Inflammatory macrophage (primary cell): ENCODE measurements around the gene SIAE.

ENCODE experiments used
- DNase-seq, 2 donors: peaks; one replicate each; pipeline ENCODE4 v3.0.0-alpha.2; 2020 to 2022
- total RNA-seq, 18 experiments: gene quantifications; one replicate each; lab custom pipeline; 2026; ENCODE audit warnings: mixed read lengths in 6 of 18, inconsistent platforms in 2 of 18; lab: John Stamatoyannopoulos, UW

Gene SIAE, protein sequence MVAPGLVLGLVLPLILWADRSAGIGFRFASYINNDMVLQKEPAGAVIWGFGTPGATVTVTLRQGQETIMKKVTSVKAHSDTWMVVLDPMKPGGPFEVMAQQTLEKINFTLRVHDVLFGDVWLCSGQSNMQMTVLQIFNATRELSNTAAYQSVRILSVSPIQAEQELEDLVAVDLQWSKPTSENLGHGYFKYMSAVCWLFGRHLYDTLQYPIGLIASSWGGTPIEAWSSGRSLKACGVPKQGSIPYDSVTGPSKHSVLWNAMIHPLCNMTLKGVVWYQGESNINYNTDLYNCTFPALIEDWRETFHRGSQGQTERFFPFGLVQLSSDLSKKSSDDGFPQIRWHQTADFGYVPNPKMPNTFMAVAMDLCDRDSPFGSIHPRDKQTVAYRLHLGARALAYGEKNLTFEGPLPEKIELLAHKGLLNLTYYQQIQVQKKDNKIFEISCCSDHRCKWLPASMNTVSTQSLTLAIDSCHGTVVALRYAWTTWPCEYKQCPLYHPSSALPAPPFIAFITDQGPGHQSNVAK
- total RNA-seq: 11.2 to 27.9 (median 14.7) reads per million in 18 experiments

DNA sequence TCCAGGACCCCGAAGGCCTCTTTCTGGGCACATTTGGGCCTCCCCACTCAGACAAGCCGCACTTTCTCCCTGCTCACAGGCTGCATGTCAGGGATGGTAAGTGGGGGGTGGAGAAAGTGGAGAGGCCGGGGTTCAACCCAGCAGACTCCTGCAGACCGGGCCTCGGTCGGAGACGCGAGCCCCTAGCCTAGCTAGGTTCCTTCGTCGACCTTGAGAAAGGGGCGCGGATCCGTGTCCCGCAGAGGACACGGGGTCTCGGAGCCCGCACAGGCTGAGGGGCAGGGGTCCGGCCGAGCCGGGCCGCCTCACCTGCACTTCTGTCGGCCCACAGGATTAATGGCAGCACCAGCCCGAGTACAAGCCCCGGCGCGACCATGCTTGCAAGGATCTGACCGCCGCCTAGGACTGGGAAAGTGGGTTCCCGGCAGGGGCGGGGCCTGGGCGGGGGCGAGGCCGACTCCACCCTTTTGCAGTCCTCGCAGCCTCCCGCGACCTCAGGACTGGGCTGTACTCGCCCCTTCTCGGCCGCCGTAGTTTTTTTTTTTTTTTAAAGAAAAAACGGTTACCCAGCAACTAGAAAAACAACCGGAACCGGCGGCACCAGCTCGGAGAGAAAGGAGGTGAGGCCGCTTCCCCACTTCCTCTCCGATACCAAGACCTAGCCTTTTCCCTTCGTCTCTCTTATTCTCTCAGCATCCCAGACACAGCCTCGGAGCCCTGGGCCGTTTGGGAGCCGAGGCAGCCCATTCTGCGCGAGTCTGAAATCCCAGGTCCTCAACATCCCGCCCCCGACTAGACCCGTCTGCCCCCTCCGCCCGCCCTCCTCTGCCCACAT is at the start of gene SIAE, which contains the start of gene SPA17:
Gene SIAE (minus strand): TSS at position 407 of the 835 bp plus-strand sequence. CDS start 31 bp downstream, at position 376.
Gene SPA17 (plus strand): TSS at position 572 of the 835 bp plus-strand sequence. CDS start 1,361 bp downstream, outside the sequence.
- DNase-seq: peak; percentile 91 to 93

DNA sequence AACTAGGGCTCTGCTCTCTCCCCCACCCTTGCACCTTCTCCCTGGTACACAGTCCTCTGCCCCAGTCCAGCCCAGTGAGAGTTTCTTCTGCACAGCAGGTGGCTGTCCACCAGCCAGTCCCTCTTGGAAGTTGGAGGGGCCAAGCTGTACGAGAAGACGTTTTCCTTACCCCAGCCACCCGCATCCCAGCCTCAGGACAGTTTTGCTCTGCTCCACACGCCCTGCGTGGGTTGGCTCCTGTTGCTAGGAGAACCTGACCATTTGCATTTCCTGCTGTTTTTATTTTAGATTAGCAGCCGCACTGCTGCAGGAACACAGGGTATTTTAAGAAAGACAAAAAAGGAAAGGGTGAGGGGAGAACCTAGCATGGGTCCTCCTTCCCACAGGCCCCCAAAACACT is 48.6 kb upstream of the SIAE start:
- DNase-seq: no peak

DNA sequence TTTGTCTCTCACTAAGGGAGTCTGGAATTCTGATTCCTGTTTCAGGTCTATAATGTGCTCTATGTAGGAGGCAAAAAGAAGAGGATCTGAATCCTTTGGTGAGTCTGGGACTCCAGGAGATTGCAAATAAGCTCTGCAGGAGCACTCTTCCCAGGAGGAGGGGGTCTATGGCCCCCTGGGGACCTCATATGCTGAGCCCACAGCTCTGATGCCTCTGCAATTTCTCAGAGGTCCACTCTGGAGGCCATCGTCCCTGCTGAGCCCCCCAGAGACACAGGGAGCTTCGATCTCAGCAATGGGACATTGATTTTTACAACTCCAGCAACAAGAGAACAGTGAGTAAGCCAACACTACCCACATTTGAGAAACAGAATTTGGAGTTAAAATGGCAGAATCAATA is 46.0 kb upstream of the SIAE start:
- DNase-seq: no peak

DNA sequence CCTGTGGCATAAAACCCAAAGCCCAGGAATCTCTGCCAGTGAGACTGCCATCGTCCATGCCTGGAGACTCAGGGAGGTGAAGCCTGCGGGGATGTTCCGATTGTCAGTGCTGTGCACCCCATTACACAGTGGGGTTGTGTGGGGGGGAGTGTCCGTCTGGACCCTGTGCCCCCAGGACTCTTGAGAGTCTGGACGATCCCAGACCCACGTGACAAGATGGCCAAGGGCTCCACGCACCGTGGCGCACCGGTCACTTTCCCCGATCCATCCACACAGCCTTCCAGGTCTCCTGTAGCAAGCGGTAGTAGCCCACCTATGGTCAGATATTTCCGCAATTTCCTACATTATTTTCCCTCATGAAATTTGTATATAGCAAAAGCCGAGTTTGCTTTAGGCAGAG is 45.3 kb upstream of the SIAE start:
- no peak for DNase-seq

DNA sequence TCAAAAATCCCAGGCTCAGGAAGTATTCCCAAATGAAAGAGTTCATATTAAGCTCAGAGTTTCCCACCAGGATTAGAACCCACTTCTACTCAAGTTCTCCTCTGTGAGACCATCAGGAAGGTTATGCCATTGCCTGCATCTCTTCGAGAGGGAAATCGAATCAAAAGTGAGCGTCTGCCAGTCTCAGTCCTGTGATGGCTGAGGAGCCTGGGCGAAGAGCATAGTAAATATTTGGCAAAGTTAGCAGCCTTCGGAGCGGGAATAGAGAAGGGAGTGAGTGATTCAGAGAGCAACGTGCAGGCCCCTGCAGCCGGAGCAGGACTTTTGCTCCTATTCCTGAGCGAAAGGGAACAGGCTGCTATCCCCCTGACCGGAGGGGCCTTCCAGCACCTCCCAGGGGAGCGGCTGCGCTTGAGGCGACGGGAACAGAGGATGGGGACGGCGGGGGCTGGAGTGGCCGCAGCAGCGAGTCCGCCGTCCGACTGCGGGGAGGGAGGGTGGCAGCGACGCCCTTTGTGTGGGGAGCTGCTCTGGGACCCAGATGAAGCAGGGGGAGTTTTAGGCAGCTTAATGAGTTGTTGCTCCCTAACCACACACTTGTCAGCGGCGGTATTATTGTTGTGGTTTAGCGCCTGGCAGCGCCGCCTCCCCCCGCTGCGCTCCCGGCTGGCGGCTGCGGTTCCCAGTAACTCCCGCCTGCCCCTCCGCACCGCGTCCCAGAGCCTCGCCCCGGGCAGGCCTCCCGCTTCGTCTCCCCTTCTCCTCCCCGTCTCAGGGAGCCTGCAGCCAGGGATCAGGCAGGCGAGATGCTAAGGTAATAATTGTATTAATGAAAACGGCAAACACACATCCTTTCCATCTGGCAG is 44.5 kb upstream of the SIAE start:
- no peak for DNase-seq

DNA sequence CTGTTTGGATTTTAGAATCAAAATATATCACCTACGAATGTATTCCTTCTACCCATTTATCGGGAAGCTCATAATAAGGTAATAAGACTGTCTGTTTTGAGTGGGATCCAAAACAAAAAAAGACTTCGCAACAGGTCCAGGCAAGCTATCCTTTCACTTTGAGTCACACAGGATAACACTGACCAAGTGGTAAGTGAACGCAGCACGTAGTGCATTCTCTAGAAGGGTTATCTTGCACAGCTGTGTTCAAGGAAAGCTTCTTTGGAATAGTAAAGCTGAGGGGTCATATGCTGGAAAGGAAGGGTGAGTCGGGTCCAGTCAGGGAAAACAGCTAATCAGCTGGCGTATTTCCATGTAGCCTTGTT is 43.9 kb upstream of the SIAE start:
- no peak for DNase-seq

DNA sequence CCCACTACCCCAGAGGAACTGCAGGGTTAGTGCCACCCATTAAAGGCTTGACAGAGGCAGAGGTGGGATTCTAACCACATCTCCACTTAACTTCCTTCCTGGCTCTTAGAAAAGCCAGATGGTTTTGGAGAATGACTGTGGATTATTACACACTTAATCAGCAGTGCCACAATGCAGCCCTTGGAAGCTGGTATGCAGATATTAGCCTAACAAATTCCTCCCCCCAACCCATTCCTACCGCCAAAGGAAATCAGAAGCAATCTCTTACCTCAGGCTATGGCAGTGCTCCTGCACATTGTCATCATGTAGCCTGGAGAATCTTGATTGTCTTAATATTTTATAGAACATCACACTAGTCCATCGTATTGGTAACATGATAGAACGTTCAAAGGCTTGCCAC is 43.1 kb upstream of the SIAE start:
- DNase-seq: no peak

DNA sequence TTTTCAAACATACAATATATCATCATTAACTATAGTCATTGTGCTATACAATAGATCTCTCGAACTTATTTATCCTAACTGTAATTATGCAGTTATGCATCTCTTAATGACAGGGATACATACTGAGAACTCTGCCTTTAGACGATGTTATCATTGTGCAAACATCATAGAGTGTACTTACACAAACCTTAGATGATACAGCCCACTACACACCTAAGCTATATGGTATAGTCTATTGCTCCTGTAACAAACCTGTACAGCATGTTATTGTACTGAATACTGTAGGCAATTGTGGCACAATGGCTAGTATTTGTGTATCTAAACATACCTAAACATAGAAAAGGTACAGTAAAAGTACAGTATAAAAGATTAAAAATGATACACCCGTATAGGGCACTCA is 38.9 kb upstream of the SIAE start:
- no peak for DNase-seq

DNA sequence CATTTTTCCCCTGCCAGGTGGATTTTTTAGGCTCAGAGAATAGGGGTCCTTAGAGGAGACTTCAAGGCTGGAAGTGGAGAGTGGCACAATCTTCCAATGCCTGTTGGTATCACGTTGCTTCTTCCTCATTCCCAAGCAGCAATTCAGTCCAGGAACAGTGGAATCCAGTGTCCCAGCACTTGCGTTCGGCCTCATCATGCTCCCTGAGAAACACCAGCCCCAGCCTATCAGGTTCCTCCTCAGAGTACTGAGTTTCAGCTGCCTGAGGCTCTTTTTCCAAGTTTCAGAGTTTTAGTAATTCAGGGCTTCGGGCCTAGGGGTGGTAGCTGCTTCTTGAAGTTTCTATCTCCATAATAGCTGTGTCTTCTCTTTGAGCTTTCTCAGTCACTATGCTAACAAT is 34.3 kb upstream of the SIAE start:
- no peak for DNase-seq

DNA sequence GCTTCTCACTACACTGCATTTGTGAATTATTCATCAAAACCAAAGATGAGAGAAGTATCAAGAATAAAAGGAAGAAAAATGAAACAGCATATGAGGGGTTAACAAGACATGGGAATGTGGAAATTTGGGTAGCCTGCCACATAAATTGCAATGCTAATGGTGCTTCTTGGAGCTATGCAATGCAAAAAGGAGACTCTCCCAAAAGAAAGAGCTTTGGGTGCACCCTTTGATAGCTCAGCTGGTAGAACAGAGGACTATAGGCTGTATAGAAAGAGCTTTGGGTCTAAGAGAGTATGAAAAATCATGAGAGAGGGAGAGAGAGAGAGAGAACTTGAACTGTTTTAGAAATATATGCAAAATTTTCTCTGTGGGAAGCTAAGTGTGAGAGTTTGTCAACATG is 26.5 kb upstream of the SIAE start:
- DNase-seq: no peak

DNA sequence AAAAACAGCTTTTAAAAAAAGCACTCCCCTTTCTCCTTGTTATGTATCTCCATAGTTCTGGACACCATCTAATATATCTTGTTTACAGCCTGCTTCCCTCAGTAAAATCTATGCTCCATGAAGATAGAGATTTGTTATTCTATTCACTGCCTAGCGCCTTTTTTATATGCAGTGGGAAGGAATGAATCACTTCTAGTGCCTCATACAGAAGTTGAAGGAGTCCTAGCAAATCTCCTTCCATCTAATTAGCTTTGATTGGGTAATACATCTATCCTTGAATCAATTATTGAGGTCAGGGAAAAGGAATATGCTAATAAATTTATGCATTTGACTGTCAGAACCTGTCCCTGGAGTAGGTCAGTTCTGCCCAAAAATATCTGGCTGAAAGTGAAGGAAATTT is 26.0 kb upstream of the SIAE start:
- DNase-seq: no peak

DNA sequence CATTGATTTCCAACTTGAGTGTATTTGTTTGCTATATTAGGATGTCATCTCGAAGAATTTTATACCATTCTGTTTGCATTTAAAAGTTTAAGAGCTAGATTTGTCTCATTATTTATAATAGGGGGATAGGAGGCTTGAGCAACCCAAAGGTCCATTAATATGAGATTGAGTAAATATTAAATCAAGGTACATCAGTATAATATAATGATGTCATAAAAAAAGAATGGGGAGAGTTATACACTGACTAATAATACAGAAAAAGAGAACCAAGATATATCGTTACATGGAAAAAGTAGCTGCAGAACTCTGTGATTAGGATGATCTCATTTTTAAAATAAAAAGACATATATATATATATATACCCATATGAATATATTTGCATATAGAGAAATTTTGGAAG is 19.6 kb upstream of the SIAE start:
- DNase-seq: no peak

DNA sequence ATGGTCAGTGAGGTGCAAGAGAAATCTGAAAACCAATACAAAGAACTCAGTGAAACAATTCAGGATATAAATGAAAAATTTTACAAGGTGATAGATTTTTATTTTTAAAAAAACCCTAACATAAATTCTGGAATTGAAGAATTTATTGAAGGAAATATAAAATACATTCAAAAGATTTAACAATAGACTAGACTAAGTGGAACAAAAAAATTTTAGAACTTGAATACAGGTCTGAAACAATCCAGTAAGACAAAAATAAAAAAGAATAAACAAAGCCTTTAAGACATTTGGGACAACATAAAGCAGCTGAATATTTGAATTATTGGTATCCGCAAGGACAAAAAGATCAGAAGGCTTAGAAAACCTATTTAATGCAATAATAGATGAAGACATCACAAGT is 8.9 kb upstream of the SIAE start:
- no peak for DNase-seq

DNA sequence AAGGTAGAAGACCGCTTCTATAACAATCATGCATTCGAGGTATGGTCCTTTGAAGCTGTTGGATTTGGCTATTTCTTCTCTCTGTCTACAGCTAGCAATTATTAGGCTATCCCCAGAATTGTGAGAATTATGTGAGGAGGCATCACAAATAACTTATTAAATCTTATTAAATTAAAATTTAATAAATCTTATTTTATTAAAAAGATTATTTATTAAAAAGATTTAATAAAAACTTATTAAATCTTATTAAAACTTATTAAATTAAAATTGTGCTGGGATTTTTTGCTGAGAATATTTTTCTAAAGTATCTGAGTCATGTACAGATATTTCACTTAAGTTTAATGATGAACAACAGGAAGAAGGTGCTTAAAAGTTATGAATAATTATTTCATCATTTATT is 7.9 kb upstream of the SIAE start:
- no peak for DNase-seq

DNA sequence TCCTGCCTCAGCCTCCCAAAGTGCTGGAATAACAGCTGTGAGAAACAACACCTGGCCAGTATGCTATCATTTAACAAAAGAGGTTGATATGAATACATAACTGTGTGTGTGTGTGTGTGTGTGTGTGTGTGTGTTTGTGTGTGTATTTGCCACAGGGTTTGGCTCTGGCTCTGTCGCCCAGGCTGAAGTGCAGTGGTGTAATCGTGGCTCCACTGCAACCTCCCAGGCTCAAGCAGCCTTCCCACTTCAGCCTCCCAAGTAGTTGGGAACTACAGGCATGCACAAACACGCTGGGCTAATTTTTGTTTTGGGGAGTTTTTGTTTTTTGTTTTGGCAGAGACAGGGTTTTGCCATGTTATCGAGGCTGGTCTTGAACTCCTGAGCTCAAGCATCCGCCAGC is 4.9 kb upstream of the SIAE start:
- DNase-seq: no peak

DNA sequence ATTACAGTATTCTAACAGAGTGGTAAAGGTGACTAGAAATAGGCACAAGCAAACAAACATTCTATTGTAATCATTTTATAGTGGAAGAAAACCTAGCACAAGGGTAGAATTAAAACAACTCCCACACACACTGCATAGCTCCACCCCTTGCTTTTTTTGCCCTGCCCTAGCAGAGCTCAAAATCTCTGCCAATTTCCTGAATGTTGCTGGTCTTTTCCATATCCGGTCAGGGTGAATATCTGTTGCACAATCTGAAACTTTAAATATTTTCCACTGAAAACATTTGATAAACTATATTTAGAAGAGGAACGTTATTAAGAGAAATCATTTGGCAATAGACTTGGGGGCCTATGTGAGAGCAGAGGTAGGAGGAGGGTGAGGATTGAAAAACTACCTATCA is 2.8 kb upstream of the SIAE start:
- DNase-seq: peak in 1 of 2 donors; percentile 18

DNA sequence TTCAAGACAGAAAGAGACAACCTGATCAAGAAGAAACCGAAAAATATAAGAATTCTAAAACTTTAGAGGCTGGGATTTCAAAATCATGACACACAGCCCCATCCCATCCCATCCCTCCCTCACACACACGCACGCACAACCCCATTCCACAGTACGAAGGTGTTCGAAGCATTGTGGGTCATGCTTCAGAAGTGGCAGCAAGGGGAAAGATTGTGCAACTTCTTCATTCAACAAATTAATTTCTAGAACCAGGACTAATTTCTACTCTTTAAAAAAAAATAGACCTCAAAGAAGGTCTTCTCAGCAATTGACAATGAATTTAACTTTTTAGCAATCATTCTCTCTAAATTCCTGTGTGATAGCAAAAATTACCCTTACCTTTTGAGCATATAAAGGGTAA is 1.0 kb upstream of the SIAE start:
- DNase-seq: no peak

DNA sequence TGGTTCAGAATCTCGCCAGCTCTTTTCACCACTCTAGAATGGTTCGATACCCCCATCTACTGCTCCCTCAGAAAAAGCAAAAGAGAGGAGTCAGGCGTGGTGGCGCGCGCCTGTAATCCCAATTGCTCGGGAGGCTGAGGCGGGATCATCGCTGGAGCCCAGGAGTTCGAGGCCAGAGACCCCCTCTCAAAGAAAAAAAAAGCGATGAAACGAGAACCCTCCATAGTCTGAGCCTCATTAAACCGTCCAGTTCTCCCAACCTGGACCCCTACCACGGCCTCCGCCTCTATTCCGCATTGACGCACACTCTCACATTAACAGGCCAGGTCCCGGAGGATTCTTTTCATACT is 604 bp upstream of the SIAE start:
- DNase-seq: no peak

DNA sequence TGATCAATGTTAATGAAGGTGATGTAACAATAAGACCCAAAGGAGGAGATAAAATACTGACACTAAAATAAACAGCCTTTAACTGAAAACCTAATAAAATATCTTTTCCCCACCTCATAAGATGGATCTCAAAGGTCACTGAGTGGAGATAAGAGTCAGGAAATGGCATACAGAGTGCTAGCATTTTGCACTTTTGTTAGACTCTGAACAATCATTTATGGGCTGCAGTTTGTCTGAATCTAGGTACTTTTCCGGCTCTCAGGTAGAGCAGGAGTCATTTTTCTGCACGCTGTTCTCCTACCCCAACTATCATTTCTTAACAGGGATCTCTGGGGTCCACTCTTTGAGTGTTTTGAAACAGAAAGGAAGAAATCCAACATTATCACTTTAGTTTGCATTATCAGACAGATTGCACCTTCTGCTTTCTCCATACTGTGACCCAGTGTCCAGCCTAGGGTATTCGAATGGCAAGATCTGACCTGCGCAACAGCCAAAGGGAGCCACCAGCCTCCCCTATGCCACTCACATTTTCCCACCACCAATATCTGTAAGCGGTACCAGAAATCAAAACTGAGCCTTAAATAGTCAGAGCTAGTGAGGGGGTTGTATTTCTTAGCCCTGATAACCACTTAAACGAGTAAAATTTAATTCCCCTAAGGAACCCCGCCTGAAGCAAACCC is 863 bp downstream of the SIAE start:
- DNase-seq: no peak

DNA sequence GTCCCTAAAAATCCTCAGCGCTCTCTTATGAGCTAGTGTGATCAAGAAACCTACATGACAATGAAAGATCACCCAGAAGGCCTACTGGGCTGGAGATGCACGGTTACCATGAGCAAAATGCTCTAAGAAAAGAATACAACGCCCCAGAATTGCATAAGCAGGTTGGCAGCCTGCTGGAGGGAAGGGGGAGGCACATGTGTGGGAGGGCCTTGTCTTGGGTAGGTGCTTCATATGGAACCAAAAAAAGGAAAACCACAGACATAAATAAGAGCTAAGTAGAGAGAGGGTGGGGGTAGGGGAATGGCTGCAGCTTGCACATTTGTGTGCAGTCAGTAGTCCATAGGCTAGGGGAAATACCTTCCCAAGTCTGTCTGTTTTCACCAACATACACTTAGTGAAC is 2.8 kb downstream of the SIAE start:
- DNase-seq: peak; percentile 60 to 65

DNA sequence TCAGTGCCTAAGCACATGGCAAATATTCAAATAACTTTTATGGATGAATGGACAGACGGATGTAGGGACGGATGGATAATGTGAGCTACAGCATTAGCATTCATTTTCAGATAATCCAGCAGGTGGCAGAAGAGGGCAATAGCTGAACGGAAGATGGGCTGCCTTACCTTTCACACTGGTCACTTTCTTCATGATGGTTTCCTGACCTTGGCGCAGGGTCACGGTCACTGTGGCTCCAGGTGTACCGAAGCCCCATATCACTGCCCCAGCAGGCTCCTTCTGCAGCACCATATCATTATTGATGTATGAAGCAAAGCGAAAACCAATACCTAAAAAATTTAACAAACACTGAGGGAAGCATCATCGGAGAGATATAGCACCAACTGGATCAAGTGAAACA is 4.3 kb downstream of the SIAE start:
- DNase-seq: peak; percentile 40 to 49

DNA sequence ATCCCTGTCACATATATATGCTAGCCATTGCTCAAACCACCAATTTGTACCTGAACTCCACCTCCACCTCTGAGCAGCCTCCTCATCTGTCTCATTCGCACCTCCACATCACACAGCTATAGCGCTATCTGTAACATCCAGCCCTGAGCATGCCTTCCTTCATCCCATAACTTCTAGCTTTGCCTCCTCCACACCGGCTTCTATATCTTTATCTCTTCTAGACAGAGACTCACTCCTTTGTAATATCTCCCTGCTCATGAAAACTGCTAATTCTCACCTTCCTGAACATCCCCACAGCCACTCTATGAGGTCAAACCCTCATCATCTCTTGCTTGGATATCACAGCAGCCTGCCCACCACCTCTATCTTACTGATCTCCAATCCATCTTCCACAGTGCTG is 5.9 kb downstream of the SIAE start:
- no peak for DNase-seq
